HepG2 (cell line): Measurements from ENCODE around the gene RASSF7. TPM values are rescaled to one million over a fixed set of nuclear protein-coding genes. Genes with fewer than 3 reads are reported as not detected.

Experiments
- ATAD3A ChIP-seq: sonication (generic); formaldehyde crosslinking; IDR thresholded peaks from 2 replicates; pipeline ENCODE4 v1.4.0; 2020; ENCODE audit warnings: missing genetic modification reagents
- ATF7-NPFF ChIP-seq: sonication (generic); formaldehyde crosslinking; IDR thresholded peaks from 2 replicates; pipeline ENCODE4 v1.8.1; 2023; ENCODE audit warnings: mild to moderate bottlenecking, low read depth, missing genetic modification reagents, moderate library complexity
- CENPBD1 ChIP-seq: sonication (generic); formaldehyde crosslinking; IDR thresholded peaks from 2 replicates; pipeline ENCODE4 v1.8.0; 2022; ENCODE audit warnings: missing genetic modification reagents, low read depth, mild to moderate bottlenecking, borderline replicate concordance
- DZIP1 ChIP-seq: sonication (generic); formaldehyde crosslinking; IDR thresholded peaks from 2 replicates; pipeline ENCODE4 v1.5.0; 2020; ENCODE audit warnings: mild to moderate bottlenecking, missing genetic modification reagents
- ETV5 ChIP-seq: IDR thresholded peaks from 2 replicates; pipeline ENCODE4 v1.6.1; 2018; ENCODE audit warnings: missing biosample characterization, missing genetic modification reagents, inconsistent platforms, borderline replicate concordance
- HOXA7 ChIP-seq: sonication (generic); formaldehyde crosslinking; IDR thresholded peaks from 2 replicates; pipeline ENCODE4 v1.8.1; 2022; ENCODE audit warnings: mild to moderate bottlenecking, missing genetic modification reagents, moderate library complexity
- NKX3-1 ChIP-seq: sonication (generic); formaldehyde crosslinking; IDR thresholded peaks from 2 replicates; pipeline ENCODE4 v1.5.0; 2020; ENCODE audit warnings: missing genetic modification reagents
- POLR2G ChIP-seq: fragments of 200-400 bp; formaldehyde crosslinking; IDR thresholded peaks from 2 replicates; pipeline ENCODE4 v1.6.1; 2018; ENCODE audit warnings: mild to moderate bottlenecking, low read depth, low read length, moderate library complexity
- ZMYM2 ChIP-seq: sonication (generic); formaldehyde crosslinking; IDR thresholded peaks from 2 replicates; pipeline ENCODE4 v1.8.0; 2022; ENCODE audit warnings: mild to moderate bottlenecking, missing genetic modification reagents
- ZNF264 ChIP-seq: sonication (generic); formaldehyde crosslinking; IDR thresholded peaks from 2 replicates; pipeline ENCODE4 v1.4.0; 2020; ENCODE audit warnings: missing genetic modification reagents
- ZNF331 ChIP-seq: sonication (generic); formaldehyde crosslinking; IDR thresholded peaks from 2 replicates; pipeline ENCODE4 v1.4.0; 2020; ENCODE audit warnings: missing genetic modification reagents
- ZNF335 ChIP-seq: sonication (generic); formaldehyde crosslinking; IDR thresholded peaks from 2 replicates; pipeline ENCODE4 v1.4.0; 2020; ENCODE audit warnings: missing genetic modification reagents
- polyA plus RNA-seq, 8 experiments: library from polyadenylated mRNA; depleted of rRNA in 3 of 8; stranded (reverse) in 7 of 8; unstranded in 1 of 8; fragments of >200 nt; fragmentation: Illumina TruSeq in 4 of 8; extraction: Trizol in 4 of 8; gene quantifications; 2 replicates each; pipeline versions ENCODE4 v1.2.1 to v1.2.3, GENCODE V29; 2011 to 2016; ENCODE audit warnings: low read depth in 4 of 8, missing spikeins in 1 of 8, mixed read lengths in 1 of 8; ENCODE audit not compliant: insufficient read depth in 1 of 8
- total RNA-seq, 5 experiments: library from RNA; depleted of rRNA; stranded (reverse); fragments of >200 nt; fragmentation: Illumina TruSeq; extraction: Trizol; gene quantifications; 2 replicates each; pipeline ENCODE4 v1.2.3, GENCODE V29; 2016; ENCODE audit warnings: low read depth in 1 of 5
- TF ChIP-seq, protein P1 (sequence below): sonication (generic); formaldehyde crosslinking; IDR thresholded peaks from 2 replicates; pipeline ENCODE4 v1.9.0; 2021; ENCODE audit warnings: missing genetic modification reagents, borderline replicate concordance
- TF ChIP-seq, protein P2 (sequence below): sonication (generic); formaldehyde crosslinking; IDR thresholded peaks from 2 replicates; pipeline ENCODE4 v1.8.1; 2023; ENCODE audit warnings: mild to moderate bottlenecking, missing genetic modification reagents
- TF ChIP-seq, protein P3 (sequence below): sonication (generic); formaldehyde crosslinking; IDR thresholded peaks from 2 replicates; pipeline ENCODE4 v1.4.0; 2020; ENCODE audit warnings: missing genetic modification reagents, borderline replicate concordance
- TF ChIP-seq, protein P4 (sequence below): sonication (generic); formaldehyde crosslinking; IDR thresholded peaks from 2 replicates; pipeline ENCODE4 v1.5.0; 2020; ENCODE audit warnings: mild to moderate bottlenecking, missing genetic modification reagents

Gene RASSF7
- total and polyA plus RNA-seq, 2 of the 13 experiments (the other 11 are each of a cell fraction or from before 2014, with no cell fraction given), result 20.2 to 28.6 TPM

DNA sequence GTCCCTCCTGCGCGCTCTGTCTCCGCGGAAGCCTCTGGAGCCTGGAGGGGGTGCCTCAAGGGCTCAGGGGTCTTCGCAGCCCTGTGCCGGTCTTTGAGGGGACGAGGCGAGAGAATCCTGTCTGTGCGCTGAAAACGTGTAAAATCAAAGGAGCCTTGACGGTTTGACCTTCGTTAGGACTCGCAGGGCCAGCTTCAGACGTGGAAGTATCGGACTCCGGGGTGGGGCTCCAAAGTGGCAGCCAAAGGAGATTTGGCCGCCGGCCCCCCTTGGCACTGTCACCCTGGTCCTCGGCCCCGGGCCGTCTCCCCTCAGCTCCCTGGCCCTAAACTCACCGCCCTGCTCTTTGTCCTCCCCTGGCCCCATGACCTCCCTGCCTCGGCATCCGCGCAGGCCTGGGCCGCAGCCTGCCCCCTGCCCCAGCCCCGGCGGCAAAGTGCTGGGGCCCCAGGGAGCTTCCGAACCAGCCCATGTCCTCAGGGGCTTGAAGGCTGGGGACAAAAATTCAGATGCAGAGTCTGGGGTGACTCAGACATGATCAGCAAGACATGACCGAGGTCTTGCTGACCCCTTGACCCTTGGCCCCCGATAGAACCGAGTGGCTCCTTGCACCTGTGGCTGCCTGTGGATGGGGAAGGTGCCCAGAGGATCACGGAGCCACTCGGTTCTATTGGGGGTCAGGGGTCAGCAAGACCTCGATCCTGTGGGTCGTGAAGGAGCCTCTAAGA, 8.6 kb downstream of the RASSF7 start (continued):
- TF ChIP-seq HOXA7 (CRISPR knock-in tag) (no peak), POLR2G (peak; percentile 42), ATAD3A (CRISPR knock-in tag) (no peak), ZNF264 (no peak), ZMYM2 (CRISPR knock-in tag) (0 out of 2 replicates have a peak, but pooled peaks have one; percentile 58), CENPBD1 (no peak), ETV5 (CRISPR knock-in tag) (peak; percentile 14; the same call in 1 of the 2 replicates), NKX3-1 (CRISPR knock-in tag) (no peak), ZNF331 (no peak), ATF7-NPFF (CRISPR knock-in tag) (peak; percentile 17; the same call in 1 of the 2 replicates), ZNF335 (CRISPR knock-in tag) (peak; percentile 39; the same call in 1 of the 2 replicates), DZIP1 (CRISPR knock-in tag) (no peak)
- TF ChIP-seq, protein P1, sequence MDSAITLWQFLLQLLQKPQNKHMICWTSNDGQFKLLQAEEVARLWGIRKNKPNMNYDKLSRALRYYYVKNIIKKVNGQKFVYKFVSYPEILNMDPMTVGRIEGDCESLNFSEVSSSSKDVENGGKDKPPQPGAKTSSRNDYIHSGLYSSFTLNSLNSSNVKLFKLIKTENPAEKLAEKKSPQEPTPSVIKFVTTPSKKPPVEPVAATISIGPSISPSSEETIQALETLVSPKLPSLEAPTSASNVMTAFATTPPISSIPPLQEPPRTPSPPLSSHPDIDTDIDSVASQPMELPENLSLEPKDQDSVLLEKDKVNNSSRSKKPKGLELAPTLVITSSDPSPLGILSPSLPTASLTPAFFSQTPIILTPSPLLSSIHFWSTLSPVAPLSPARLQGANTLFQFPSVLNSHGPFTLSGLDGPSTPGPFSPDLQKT (CRISPR knock-in tag), result no peak
- TF ChIP-seq, protein P2, sequence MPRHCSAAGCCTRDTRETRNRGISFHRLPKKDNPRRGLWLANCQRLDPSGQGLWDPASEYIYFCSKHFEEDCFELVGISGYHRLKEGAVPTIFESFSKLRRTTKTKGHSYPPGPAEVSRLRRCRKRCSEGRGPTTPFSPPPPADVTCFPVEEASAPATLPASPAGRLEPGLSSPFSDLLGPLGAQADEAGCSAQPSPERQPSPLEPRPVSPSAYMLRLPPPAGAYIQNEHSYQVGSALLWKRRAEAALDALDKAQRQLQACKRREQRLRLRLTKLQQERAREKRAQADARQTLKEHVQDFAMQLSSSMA, result no peak
- TF ChIP-seq, protein P3, sequence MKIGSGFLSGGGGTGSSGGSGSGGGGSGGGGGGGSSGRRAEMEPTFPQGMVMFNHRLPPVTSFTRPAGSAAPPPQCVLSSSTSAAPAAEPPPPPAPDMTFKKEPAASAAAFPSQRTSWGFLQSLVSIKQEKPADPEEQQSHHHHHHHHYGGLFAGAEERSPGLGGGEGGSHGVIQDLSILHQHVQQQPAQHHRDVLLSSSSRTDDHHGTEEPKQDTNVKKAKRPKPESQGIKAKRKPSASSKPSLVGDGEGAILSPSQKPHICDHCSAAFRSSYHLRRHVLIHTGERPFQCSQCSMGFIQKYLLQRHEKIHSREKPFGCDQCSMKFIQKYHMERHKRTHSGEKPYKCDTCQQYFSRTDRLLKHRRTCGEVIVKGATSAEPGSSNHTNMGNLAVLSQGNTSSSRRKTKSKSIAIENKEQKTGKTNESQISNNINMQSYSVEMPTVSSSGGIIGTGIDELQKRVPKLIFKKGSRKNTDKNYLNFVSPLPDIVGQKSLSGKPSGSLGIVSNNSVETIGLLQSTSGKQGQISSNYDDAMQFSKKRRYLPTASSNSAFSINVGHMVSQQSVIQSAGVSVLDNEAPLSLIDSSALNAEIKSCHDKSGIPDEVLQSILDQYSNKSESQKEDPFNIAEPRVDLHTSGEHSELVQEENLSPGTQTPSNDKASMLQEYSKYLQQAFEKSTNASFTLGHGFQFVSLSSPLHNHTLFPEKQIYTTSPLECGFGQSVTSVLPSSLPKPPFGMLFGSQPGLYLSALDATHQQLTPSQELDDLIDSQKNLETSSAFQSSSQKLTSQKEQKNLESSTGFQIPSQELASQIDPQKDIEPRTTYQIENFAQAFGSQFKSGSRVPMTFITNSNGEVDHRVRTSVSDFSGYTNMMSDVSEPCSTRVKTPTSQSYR (CRISPR knock-in tag), result no peak
- TF ChIP-seq, protein P4, sequence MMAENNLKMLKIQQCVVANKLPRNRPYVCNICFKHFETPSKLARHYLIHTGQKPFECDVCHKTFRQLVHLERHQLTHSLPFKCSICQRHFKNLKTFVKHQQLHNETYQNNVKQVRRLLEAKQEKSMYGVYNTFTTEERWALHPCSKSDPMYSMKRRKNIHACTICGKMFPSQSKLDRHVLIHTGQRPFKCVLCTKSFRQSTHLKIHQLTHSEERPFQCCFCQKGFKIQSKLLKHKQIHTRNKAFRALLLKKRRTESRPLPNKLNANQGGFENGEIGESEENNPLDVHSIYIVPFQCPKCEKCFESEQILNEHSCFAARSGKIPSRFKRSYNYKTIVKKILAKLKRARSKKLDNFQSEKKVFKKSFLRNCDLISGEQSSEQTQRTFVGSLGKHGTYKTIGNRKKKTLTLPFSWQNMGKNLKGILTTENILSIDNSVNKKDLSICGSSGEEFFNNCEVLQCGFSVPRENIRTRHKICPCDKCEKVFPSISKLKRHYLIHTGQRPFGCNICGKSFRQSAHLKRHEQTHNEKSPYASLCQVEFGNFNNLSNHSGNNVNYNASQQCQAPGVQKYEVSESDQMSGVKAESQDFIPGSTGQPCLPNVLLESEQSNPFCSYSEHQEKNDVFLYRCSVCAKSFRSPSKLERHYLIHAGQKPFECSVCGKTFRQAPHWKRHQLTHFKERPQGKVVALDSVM (CRISPR knock-in tag), result peak; percentile 90
